Right atrium auricular region (tissue), 2 donors: Measurements from ENCODE around the gene FCSK. TPM values are rescaled to one million over a fixed set of nuclear protein-coding genes. Genes with fewer than 3 reads are reported as not detected.

Source experiments
- DNase-seq: peaks from one replicate; pipeline ENCODE4 v3.0.0-alpha.2; 2019; ENCODE audit warnings: low spot score
- H3K27ac ChIP-seq, 2 donors: fragments of 200-600 bp; sonication (generic); 1 replicate in 1 of 2; 2 replicates in 1 of 2; pipeline ENCODE4 v1.5.1; 2016 to 2019
- H3K27me3 ChIP-seq, 2 donors: fragments of 200-600 bp; sonication (generic); one replicate each; pipeline versions ENCODE4 v1.5.1 to v1.6.0; 2017 to 2019
- H3K36me3 ChIP-seq: fragments of 200-600 bp; sonication (generic); one replicate; pipeline ENCODE4 v1.5.1; 2016
- H3K4me1 ChIP-seq, 2 donors: fragments of 200-600 bp; sonication (generic); one replicate each; pipeline versions ENCODE4 v1.5.1 to v1.6.0; 2017 to 2019
- H3K4me3 ChIP-seq, 2 donors: fragments of 200-600 bp; sonication (generic); 1 replicate in 1 of 2; 2 replicates in 1 of 2; pipeline ENCODE4 v1.5.1; 2017 to 2019; ENCODE audit warnings: mild to moderate bottlenecking in 1 of 2, moderate library complexity in 1 of 2
- H3K9me3 ChIP-seq, 2 donors: fragments of 200-600 bp; sonication (generic); one replicate each; pipeline ENCODE4 v1.5.1; 2019
- total RNA-seq, 2 donors: library from RNA; depleted of rRNA; stranded (reverse); fragments of >200 nt; gene quantifications; one replicate each; pipeline ENCODE4 v1.1.0, GENCODE V29; 2016
- TF ChIP-seq, protein P1 (sequence below), 2 donors: fragments of 200-600 bp; sonication (generic); IDR thresholded peaks; one replicate each; pipeline ENCODE4 v1.5.1; 2019; ENCODE audit warnings: antibody characterized with exemption in 2 of 2

The FCSK gene
- total RNA-seq, 2 donors from 2014 or later, result 9.5 to 10.2 TPM

DNA sequence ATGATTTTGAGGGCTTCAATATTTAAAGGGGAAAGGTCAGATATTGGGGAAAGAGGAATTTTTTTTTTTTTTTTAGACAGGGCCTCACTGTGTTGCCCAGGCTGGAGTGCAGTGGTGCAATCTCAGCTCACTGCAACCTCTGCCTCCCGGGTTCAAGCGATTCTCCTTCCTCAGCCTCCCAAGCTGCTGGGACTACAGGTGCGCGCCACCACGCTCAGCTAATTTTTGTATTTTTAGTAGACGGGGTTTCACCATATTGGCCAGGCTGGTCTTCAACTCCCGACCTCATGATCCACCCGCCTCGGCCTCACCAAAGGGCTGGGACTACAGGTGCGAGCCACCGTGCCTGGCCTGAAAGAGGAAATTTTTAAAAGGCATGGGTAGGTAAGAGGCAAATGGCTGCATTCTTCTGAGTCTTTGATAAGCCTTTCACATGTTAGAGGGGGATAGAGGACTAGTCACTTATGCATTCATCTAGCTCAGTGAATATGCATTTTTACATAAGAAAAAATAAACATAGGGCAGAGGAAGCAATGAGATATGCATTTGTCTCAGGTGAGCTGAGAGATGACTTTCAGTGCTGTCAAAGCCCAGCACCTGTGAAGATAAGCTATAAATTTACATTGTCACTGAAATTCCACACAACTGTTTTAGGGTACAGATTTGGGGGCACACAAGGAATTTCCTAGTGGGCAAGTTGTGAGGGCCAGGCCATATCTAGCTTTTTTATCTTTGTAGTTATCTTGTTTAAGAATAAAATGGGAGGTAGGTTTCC is 1.1 kb upstream of the FCSK start:
- Histone ChIP-seq H3K27me3 (no peaks in the 10 kb centered on the region), H3K4me1 (peaks cover 0 to 11% of the 10 kb centered on the region in 2 donors), H3K27ac (peak overlapping the region in 1 of 2 donors; percentile 85), H3K9me3 (no peaks in the 10 kb centered on the region), H3K36me3 (no peaks in the 10 kb centered on the region), H3K4me3 (peak overlapping the region; percentile 89 to 95)
- DNase-seq, result no peak
- TF ChIP-seq, protein P1, sequence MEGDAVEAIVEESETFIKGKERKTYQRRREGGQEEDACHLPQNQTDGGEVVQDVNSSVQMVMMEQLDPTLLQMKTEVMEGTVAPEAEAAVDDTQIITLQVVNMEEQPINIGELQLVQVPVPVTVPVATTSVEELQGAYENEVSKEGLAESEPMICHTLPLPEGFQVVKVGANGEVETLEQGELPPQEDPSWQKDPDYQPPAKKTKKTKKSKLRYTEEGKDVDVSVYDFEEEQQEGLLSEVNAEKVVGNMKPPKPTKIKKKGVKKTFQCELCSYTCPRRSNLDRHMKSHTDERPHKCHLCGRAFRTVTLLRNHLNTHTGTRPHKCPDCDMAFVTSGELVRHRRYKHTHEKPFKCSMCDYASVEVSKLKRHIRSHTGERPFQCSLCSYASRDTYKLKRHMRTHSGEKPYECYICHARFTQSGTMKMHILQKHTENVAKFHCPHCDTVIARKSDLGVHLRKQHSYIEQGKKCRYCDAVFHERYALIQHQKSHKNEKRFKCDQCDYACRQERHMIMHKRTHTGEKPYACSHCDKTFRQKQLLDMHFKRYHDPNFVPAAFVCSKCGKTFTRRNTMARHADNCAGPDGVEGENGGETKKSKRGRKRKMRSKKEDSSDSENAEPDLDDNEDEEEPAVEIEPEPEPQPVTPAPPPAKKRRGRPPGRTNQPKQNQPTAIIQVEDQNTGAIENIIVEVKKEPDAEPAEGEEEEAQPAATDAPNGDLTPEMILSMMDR (IDR thresholded peaks at IDR 0.05), result no peak

GRCh38 chr16:70453892-70454221 is 538 bp upstream of the FCSK start:
- TF ChIP-seq, protein P1 (IDR thresholded peaks at IDR 0.05), result no peak
- H3K36me3 ChIP-seq, result no peaks in the 10 kb centered on the region
- DNase-seq, result no peak
- H3K9me3 ChIP-seq, result no peaks in the 10 kb centered on the region
- peak overlapping the region; percentile 85 to 95 for H3K27ac ChIP-seq
- no peaks in the 10 kb centered on the region for H3K27me3 ChIP-seq
- peaks cover 0 to 11% of the 10 kb centered on the region in 2 donors for H3K4me1 ChIP-seq
- peak overlapping the region; percentile 89 to 95 for H3K4me3 ChIP-seq

- DNase-seq, result no peak
- Histone ChIP-seq H3K36me3 (no peaks in the 10 kb centered on the region), H3K27ac (no peak overlapping the region), H3K27me3 (no peaks in the 10 kb centered on the region), H3K9me3 (no peaks in the 10 kb centered on the region), H3K4me3 (no peak overlapping the region), H3K4me1 (peaks cover 0 to 17% of the 10 kb centered on the region in 2 donors)
- TF ChIP-seq, protein P1 (IDR thresholded peaks at IDR 0.05), result no peak
Observed at GRCh38 chr16:70455910-70456309, 1.5 kb downstream of the FCSK start.

GRCh38 chr16:70457446-70458166 is 3.2 kb downstream of the FCSK start:
- TF ChIP-seq, protein P1 (IDR thresholded peaks at IDR 0.05), result no peak
- Histone ChIP-seq H3K27ac (no peak overlapping the region), H3K4me1 (peaks cover 0 to 24% of the 10 kb centered on the region in 2 donors), H3K27me3 (no peaks in the 10 kb centered on the region), H3K36me3 (no peaks in the 10 kb centered on the region), H3K4me3 (no peak overlapping the region), H3K9me3 (no peaks in the 10 kb centered on the region)
- no peak for DNase-seq

GRCh38 chr16:70460737-70461261 is 6.4 kb downstream of the FCSK start:
- no peak for DNase-seq
- Histone ChIP-seq H3K27ac (peak overlapping the region in 1 of 2 donors; percentile 18), H3K27me3 (no peaks in the 10 kb centered on the region), H3K9me3 (no peaks in the 10 kb centered on the region), H3K36me3 (no peaks in the 10 kb centered on the region), H3K4me1 (peaks cover 0 to 13% of the 10 kb centered on the region in 2 donors), H3K4me3 (no peak overlapping the region)
- TF ChIP-seq, protein P1 (IDR thresholded peaks at IDR 0.05), result no peak
